Ectodermal cell (in vitro differentiated cells): ENCODE results near the gene RAD51B.

Source experiments
- H3K27ac ChIP-seq: 2 replicates; pipeline ENCODE4 v1.7.0; 2013; ENCODE audit warnings: mild to moderate bottlenecking, low read depth, low read length; ENCODE audit not compliant: insufficient read depth, poor library complexity, severe bottlenecking
- H3K27me3 ChIP-seq: 2 replicates; pipeline ENCODE4 v1.7.0; 2013; ENCODE audit warnings: mild to moderate bottlenecking, low read length; ENCODE audit not compliant: insufficient read depth, control insufficient read depth, poor library complexity, severe bottlenecking
- H3K36me3 ChIP-seq: one replicate; pipeline ENCODE4 v1.7.0; 2013; ENCODE audit warnings: low read length; ENCODE audit not compliant: control insufficient read depth, insufficient read depth
- H3K4me1 ChIP-seq: one replicate; pipeline ENCODE4 v1.7.0; 2013; ENCODE audit warnings: low read length; ENCODE audit not compliant: control insufficient read depth, insufficient read depth
- H3K4me3 ChIP-seq: 2 replicates; pipeline ENCODE4 v1.7.0; 2013; ENCODE audit warnings: low read depth, low read length, control low read depth; ENCODE audit not compliant: insufficient read depth
- H3K9me3 ChIP-seq: 2 replicates; pipeline ENCODE4 v1.7.0; 2013; ENCODE audit warnings: mild to moderate bottlenecking, low read length, moderate library complexity; ENCODE audit not compliant: control insufficient read depth
- WGBS, 2 experiments: methylation state at CpG; one replicate each; pipeline ENCODE4 v1.1.7; 2013; ENCODE audit warnings: missing lambda C conversion rate in 2 of 2; 5-methylcytosine and 5-hydroxymethylcytosine counted together

The RAD51B gene

DNA sequence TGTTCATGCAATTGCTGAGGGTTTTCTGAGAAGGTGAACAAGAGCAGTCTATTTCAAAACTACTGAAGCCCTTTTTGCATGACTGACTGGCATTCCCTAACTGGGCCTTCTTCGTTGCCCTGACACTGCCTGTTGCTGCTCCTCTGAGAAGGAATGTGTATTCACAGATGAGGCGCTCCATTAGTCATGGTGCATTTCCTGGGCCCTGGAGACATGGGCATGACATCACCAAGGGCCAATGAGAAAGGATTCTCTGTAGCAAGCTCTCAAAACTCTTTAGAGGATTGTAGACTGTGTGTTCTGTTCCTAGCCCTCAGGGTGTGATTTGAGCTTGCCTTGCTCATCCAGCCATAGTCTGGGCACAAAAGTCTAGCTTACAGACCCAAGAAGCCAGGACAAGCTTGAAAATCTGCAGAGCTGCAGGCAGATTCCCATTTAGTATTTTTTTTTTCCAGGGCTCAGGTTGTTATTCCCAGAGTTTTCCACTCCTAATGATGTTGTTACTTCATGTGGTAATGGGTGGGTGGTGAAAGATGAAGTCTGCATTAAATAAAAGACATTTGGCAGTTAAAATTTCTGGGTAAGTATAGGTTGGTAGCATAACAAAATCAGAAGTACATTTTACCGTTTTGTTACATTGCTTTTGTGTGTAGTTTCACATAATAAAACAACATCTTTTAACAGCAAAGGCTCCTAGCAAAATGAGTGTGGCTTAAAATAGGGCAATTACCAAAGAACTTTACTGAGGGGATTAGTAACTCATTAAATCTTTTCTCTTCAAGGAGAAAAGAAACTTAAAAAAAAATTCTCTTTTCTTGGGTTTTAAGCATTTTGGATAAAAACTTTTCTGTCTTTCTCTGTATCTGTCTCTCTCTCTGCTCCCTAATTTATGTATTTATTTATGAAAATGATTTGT is 318.4 kb downstream of the RAD51B start:
- peak overlapping the region; percentile 93 for H3K27ac ChIP-seq
- no peaks in the 10 kb centered on the region for H3K36me3 ChIP-seq
- H3K27me3 ChIP-seq, result no peaks in the 10 kb centered on the region
- H3K4me3 ChIP-seq, result no peak overlapping the region
- WGBS, 2 experiments, result 9 to 26% methylated on average over 2 to 3 of the region's 3 CpGs
- H3K9me3 ChIP-seq, result no peaks in the 10 kb centered on the region
- H3K4me1 ChIP-seq, result peaks cover 34% of the 10 kb centered on the region

DNA sequence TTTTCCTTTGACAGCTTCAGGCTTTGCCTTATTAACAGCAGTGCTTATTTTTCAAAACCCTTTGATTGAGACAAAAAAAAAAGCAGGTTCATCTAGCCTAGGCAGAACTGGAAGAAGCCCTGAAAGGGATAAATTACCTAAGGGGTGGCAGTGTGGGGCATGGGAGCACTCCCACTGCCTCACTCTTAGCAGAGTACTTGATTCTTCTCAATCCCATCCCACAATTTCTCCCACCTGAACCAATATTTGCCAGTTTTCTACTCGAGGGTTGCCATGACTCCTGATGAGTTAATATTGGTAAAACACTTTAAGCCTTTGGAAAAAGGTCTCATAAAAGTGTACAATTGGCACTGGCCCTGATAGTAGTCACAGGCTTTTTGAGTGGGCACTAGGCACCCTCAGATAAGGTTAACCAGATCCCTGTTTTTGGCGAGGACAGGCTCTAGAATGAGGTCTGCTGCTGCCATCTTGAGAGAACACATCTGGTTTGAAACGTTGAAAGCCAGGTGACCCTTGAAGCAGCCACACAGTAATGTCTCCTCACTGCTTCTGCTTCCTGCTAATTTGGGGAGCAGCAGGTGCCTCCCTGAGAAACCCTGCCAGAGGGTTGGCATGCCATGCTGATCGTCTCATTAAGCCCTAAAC is 320.0 kb downstream of the RAD51B start:
- Histone ChIP-seq H3K9me3 (no peaks in the 10 kb centered on the region), H3K4me1 (peaks cover 38% of the 10 kb centered on the region), H3K27ac (peak overlapping the region; percentile 40), H3K36me3 (no peaks in the 10 kb centered on the region), H3K4me3 (no peak overlapping the region), H3K27me3 (no peaks in the 10 kb centered on the region)
- WGBS, 2 experiments, result 93% methylated on average over 4 of the region's 4 CpGs

GRCh38 chr14:68140076-68140741 is 320.6 kb downstream of the RAD51B start:
- 71 to 77% methylated on average over 3 of the region's 3 CpGs for WGBS, 2 experiments
- peak overlapping the region; percentile 76 for H3K27ac ChIP-seq
- H3K4me1 ChIP-seq, result peaks cover 38% of the 10 kb centered on the region

DNA sequence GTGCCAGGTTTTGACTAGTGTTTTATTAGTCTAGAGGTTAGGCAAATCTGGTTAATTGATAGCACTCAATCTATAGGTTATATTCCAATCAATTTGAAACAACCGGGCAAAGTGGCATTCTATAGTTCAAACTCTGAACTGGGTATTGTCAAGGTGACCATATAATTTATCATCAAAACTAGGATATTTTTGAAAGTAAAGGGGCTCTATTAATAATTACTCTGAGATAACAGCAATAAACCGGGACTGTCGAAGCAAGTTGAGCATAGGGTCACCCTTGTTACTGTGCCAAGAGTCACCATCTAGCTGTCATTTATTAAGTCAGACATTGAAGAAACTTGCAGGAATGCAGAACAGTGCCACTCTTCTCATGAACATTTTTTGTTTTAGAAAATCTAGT is 321.2 kb downstream of the RAD51B start:
- Histone ChIP-seq H3K4me1 (peaks cover 38% of the 10 kb centered on the region), H3K9me3 (no peaks in the 10 kb centered on the region), H3K27me3 (no peaks in the 10 kb centered on the region), H3K27ac (peak overlapping the region; percentile 76), H3K36me3 (no peaks in the 10 kb centered on the region), H3K4me3 (no peak overlapping the region)
- WGBS, 2 experiments, result 97 to 99% methylated on average over 2 to 3 of the region's 3 CpGs

More at GRCh38 chr14:68140076-68140741, 320.6 kb downstream of the RAD51B start:
- Histone ChIP-seq H3K4me3 (no peak overlapping the region), H3K36me3 (no peaks in the 10 kb centered on the region), H3K27me3 (no peaks in the 10 kb centered on the region), H3K9me3 (no peaks in the 10 kb centered on the region)

DNA sequence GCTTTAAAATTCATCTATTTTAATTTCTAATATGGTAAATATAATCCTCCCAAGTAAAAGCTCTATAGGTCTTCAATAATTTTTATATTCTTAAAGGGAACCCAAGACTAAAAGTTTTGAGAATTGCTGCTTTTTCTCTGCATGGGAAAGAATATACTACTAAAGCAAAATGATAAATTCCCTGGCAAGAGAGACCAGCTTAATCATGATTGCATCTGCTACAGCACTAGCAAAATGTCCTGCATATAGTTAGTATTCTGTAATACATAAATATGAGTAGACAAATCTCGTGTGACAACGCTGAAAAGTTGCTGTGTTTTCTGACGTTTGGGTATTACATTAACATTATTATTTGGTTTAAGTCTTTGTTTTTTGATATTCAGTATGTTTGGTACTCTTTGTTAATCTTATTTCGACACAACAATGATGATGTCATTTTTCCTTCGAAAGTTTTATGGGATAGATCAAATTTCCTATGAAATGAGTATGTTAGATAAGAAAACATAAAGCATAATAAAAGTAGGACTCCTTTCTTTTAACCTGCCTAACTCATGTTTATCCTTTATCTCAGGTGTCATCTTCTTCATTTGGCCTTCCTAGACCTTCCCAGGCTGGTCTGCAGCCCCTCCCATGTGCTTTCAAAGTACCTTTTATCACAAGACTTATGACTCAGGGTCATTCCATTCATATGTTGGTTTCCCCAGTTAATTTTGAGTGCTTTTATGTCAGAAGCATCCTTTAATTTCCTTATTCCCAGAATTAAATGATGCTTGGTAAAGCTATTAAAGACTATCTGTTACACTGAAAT is 321.9 kb downstream of the RAD51B start:
- 80 to 96% methylated on average over 5 of the region's 5 CpGs for WGBS, 2 experiments
- Histone ChIP-seq H3K4me3 (no peak overlapping the region), H3K27me3 (no peaks in the 10 kb centered on the region), H3K36me3 (no peaks in the 10 kb centered on the region), H3K27ac (no peak overlapping the region), H3K9me3 (no peaks in the 10 kb centered on the region), H3K4me1 (peaks cover 38% of the 10 kb centered on the region)

DNA sequence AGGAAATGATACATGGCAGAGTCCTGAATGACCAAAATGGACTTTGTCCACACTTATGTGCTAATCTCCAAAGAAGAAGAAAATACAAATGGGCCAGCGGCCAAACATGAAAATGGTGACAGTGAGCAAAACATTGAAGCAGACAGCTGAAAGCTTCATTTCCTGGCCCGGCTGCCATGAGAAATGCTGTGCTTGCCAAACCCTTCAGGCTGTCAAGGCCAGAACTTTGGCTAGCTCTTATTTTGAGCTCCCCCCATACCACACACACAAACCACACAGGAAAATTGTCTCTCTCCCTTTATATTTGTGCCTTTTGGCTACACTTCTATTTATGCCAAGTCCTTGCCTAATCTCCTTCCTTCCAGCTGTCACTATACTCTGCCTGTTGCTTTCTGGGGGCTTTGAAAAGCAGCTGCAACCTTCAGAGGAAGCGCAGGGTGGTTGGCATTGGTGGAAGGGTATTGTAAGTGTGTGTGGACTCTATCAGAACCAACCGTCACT is 323.8 kb downstream of the RAD51B start:
- WGBS, 2 experiments, result 92% methylated on average over 4 of the region's 4 CpGs
- Histone ChIP-seq H3K27me3 (no peaks in the 10 kb centered on the region), H3K4me3 (no peak overlapping the region), H3K4me1 (peaks cover 27% of the 10 kb centered on the region), H3K27ac (no peak overlapping the region), H3K36me3 (no peaks in the 10 kb centered on the region), H3K9me3 (peaks cover 2% of the 10 kb centered on the region)

- Histone ChIP-seq H3K9me3 (peaks cover 2% of the 10 kb centered on the region), H3K4me1 (peaks cover 21% of the 10 kb centered on the region)
Measured at GRCh38 chr14:68144051-68144681, 324.6 kb downstream of the RAD51B start.

DNA sequence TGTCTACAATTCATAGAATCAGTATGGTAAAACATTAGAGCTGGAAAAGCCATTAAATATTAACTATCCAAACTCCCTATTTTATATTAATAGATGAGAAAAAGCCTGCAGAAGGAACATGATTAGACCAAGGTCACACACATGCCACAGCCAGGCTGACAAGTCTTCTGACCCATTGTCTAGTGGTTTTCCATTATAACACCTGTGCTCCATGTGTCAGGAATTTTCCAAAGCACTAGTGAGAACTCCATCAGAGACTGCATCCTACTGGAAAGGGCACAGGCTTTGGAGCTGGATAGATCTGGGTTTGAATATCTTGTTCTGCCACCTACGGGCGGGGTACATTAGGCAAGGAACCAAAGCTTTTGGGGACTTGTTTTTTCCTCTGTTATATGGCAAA is 325.5 kb downstream of the RAD51B start:
- no peaks in the 10 kb centered on the region for H3K36me3 ChIP-seq
- H3K27ac ChIP-seq, result no peak overlapping the region
- WGBS, 2 experiments, result 100% methylated on average over 2 of the region's 2 CpGs
- H3K4me3 ChIP-seq, result no peak overlapping the region
- peaks cover 12% of the 10 kb centered on the region for H3K4me1 ChIP-seq
- peaks cover 2% of the 10 kb centered on the region for H3K9me3 ChIP-seq
- no peaks in the 10 kb centered on the region for H3K27me3 ChIP-seq

More at GRCh38 chr14:68144051-68144681, 324.6 kb downstream of the RAD51B start:
- no peaks in the 10 kb centered on the region for H3K27me3 ChIP-seq
- no peak overlapping the region for H3K4me3 ChIP-seq
- no peaks in the 10 kb centered on the region for H3K36me3 ChIP-seq
- H3K27ac ChIP-seq, result no peak overlapping the region
- 91 to 98% methylated on average over 2 to 3 of the region's 3 CpGs for WGBS, 2 experiments

- no peaks in the 10 kb centered on the region for H3K27me3 ChIP-seq
- H3K4me1 ChIP-seq, result peaks cover 7% of the 10 kb centered on the region
- no peak overlapping the region for H3K27ac ChIP-seq
- no peaks in the 10 kb centered on the region for H3K36me3 ChIP-seq
- H3K9me3 ChIP-seq, result peaks cover 2% of the 10 kb centered on the region
- no peak overlapping the region for H3K4me3 ChIP-seq
Measured at GRCh38 chr14:68145539-68145938, 326.0 kb downstream of the RAD51B start.
